H1 (cell line): Measurements from ENCODE around the gene FHAD1. TPM values are rescaled to one million over a fixed set of nuclear protein-coding genes. Genes with fewer than 3 reads are reported as not detected.
A peak's percentile ranks its signal among the peaks of the same experiment; 100 is the strongest.

Experiments used
- CBX8 ChIP-seq: fragments of 300-800, 300-1000 bp; sonication (generic); IDR thresholded peaks from 2 replicates; pipeline ENCODE4 v1.7.1; 2016; ENCODE audit warnings: low read depth, low read length, borderline replicate concordance
- CHD7 ChIP-seq: fragments of 300-600 bp; sonication (generic); IDR thresholded peaks from 2 replicates; pipeline ENCODE4 v1.7.1; 2012; ENCODE audit warnings: low read length, moderate library complexity, mild to moderate bottlenecking, inconsistent platforms; ENCODE audit not compliant: insufficient replicate concordance
- CTCF ChIP-seq, 3 experiments: IDR thresholded peaks; 1 replicate in 2 of 3; 2 replicates in 1 of 3; pipeline versions ENCODE4 v1.5.1 to v1.6.1; 2011; ENCODE audit warnings: low read length in 3 of 3, mild to moderate bottlenecking in 3 of 3, inconsistent platforms in 2 of 3, low read depth in 1 of 3, moderate library complexity in 1 of 3; ENCODE audit not compliant: insufficient read depth in 1 of 3; ENCODE audit errors: control extremely low read depth in 1 of 3
- JUND ChIP-seq: IDR thresholded peaks from 2 replicates; pipeline ENCODE4 v1.6.1; 2011; ENCODE audit warnings: mild to moderate bottlenecking, improper control_type of control experiment, low read length
- POU5F1 ChIP-seq: IDR thresholded peaks from 2 replicates; pipeline ENCODE4 v1.6.1; 2011; ENCODE audit warnings: low read depth, mild to moderate bottlenecking, low read length, moderate library complexity
- SIN3A ChIP-seq, 2 experiments: IDR thresholded peaks in 1 of 2; conservative IDR thresholded peaks in 1 of 2; 2 replicates each; pipeline ENCODE4 v1.6.1; 2011 to 2012; ENCODE audit warnings: low read length in 2 of 2, improper control_type of control experiment in 1 of 2, low read depth in 1 of 2, mild to moderate bottlenecking in 1 of 2
- SUZ12 ChIP-seq: fragments of 200-600 bp; sonication (generic); IDR thresholded peaks from 2 replicates; pipeline ENCODE4 v1.6.1; 2012; ENCODE audit warnings: mild to moderate bottlenecking, inconsistent platforms, low read length, moderate library complexity, mixed read lengths
- polyA plus RNA-seq, 7 experiments: library from polyadenylated mRNA; depleted of rRNA in 3 of 7; stranded (reverse) in 5 of 7; unstranded in 2 of 7; fragments of >200 nt in 5 of 7; fragments of 200-250 nt in 2 of 7; gene quantifications; 1 replicate in 5 of 7; 2 replicates in 1 of 7; 4 replicates in 1 of 7; pipeline versions ENCODE4 v1.2.1 to v1.2.3, GENCODE V29; 2011 to 2013; ENCODE audit warnings: missing spikeins in 2 of 7, mixed read lengths in 2 of 7
- total RNA-seq: library from RNA; stranded (reverse); fragmentation: NEBNext Ultra II Directional; extraction: Animal tissue kit (Norgen Biotek cat#: 25700); gene quantifications from 2 replicates; pipeline ENCODE4 v1.2.1, GENCODE V29; 2021

The FHAD1 gene
- total and polyA plus RNA-seq, 2 of the 8 experiments (the other 6 are each of a cell fraction or from before 2014, with no cell fraction given) = 0.39 to 0.69 TPM

GRCh38 chr1:15430787-15431570 is 184.0 kb downstream of the FHAD1 start (continued):
- no peak for TF ChIP-seq CHD7
- no peak for TF ChIP-seq CBX8
- no peak for TF ChIP-seq JUND
- peak in 1 of 2 experiments; percentile 43; a peak in 1 of 4 replicates for TF ChIP-seq SIN3A (conservative IDR thresholded peaks at IDR 0.05 in 1 of 2, IDR thresholded peaks at IDR 0.05 in 1 of 2; ENCODE audit: low read depth in 1 of 2, low read length in 2 of 2)
- no peak for TF ChIP-seq SUZ12
- peak; percentile 88 to 99 (median 96) for TF ChIP-seq CTCF (IDR thresholded peaks at IDR 0.05; ENCODE audit: control extremely low read depth in 1 of 3, insufficient read depth in 1 of 3, low read depth in 1 of 3, low read length in 3 of 3)
- no peak for TF ChIP-seq POU5F1
